Ascending aorta (tissue), 2 donors: ENCODE results near the gene TMEM132D. TPM values are rescaled to one million over a fixed set of nuclear protein-coding genes. Genes with fewer than 3 reads are reported as not detected.

ENCODE experiments used
- DNase-seq, 2 donors: peaks; one replicate each; pipeline ENCODE4 v3.0.0-alpha.2; 2019; ENCODE audit warnings: low spot score in 2 of 2
- H3K27ac ChIP-seq, 2 donors: fragments of 200-600 bp; sonication (generic); one replicate each; pipeline ENCODE4 v1.5.1; 2016 to 2017; ENCODE audit warnings: mild to moderate bottlenecking in 1 of 2
- H3K27me3 ChIP-seq: fragments of 200-600 bp; sonication (generic); one replicate; pipeline ENCODE4 v1.5.1; 2017
- H3K36me3 ChIP-seq, 2 donors: fragments of 200-600 bp; sonication (generic); one replicate each; pipeline ENCODE4 v1.5.1; 2016
- H3K4me1 ChIP-seq, 2 donors: fragments of 200-600 bp; sonication (generic); one replicate each; pipeline ENCODE4 v1.5.1; 2016 to 2017; ENCODE audit warnings: mild to moderate bottlenecking in 1 of 2
- H3K4me3 ChIP-seq, 2 donors: fragments of 200-600 bp; sonication (generic); one replicate each; pipeline ENCODE4 v1.5.1; 2016 to 2017; ENCODE audit warnings: mild to moderate bottlenecking in 1 of 2
- H3K9me3 ChIP-seq, 2 donors: fragments of 200-600 bp; sonication (generic); one replicate each; pipeline ENCODE4 v1.5.1; 2016
- CTCF ChIP-seq, 3 experiments: fragments of 200-600 bp in 2 of 3; fragments of 450-650 bp in 1 of 3; sonication (generic) in 2 of 3; IDR thresholded peaks; one replicate each; pipeline ENCODE4 v1.5.1; 2016 to 2019; ENCODE audit warnings: antibody characterized with exemption in 3 of 3, mild to moderate bottlenecking in 1 of 3, moderate library complexity in 1 of 3
- intact Hi-C: fragments of 100-400 bp; cut with DNase I; formaldehyde crosslinking; loops from one replicate; pipeline ENCODE4 v1.15.1; 2023
- total RNA-seq: library from RNA; depleted of rRNA; stranded (reverse); fragments of >200 nt; gene quantifications from one replicate; pipeline ENCODE4 v1.1.0, GENCODE V29; 2016

Gene TMEM132D
- total RNA-seq, 1 donor from 2014 or later = not detected

- no peaks in the 10 kb centered on the region for H3K27me3 ChIP-seq
- no peak overlapping the region for H3K4me3 ChIP-seq
- no peak for DNase-seq
- H3K9me3 ChIP-seq = no peaks in the 10 kb centered on the region
- no peak overlapping the region for H3K27ac ChIP-seq
- intact Hi-C loops = no loop called here
- no peaks in the 10 kb centered on the region for H3K36me3 ChIP-seq
- no peaks in the 10 kb centered on the region for H3K4me1 ChIP-seq
- TF ChIP-seq CTCF (IDR thresholded peaks at IDR 0.05) = no peak
These were observed 41.2 kb downstream of the TMEM132D start for GRCh38 chr12:129862561-129863175.

GRCh38 chr12:129861951-129862350 lies 41.9 kb downstream of the TMEM132D start:
- no peaks in the 10 kb centered on the region for H3K4me1 ChIP-seq
- intact Hi-C loops = no loop called here
- no peak overlapping the region for H3K4me3 ChIP-seq
- H3K36me3 ChIP-seq = no peaks in the 10 kb centered on the region
- no peak for TF ChIP-seq CTCF (IDR thresholded peaks at IDR 0.05)
- DNase-seq = no peak
- no peaks in the 10 kb centered on the region for H3K9me3 ChIP-seq
- H3K27ac ChIP-seq = no peak overlapping the region
- no peaks in the 10 kb centered on the region for H3K27me3 ChIP-seq

GRCh38 chr12:129854591-129854990 lies 49.2 kb downstream of the TMEM132D start:
- H3K27ac ChIP-seq = no peak overlapping the region
- no peaks in the 10 kb centered on the region for H3K4me1 ChIP-seq
- no peaks in the 10 kb centered on the region for H3K36me3 ChIP-seq
- intact Hi-C loops = no loop called here
- H3K9me3 ChIP-seq = no peaks in the 10 kb centered on the region
- H3K4me3 ChIP-seq = no peak overlapping the region
- TF ChIP-seq CTCF (IDR thresholded peaks at IDR 0.05) = no peak
- DNase-seq = no peak
- no peaks in the 10 kb centered on the region for H3K27me3 ChIP-seq

- Histone ChIP-seq H3K4me3 (no peak overlapping the region), H3K9me3 (no peaks in the 10 kb centered on the region), H3K27me3 (no peaks in the 10 kb centered on the region), H3K36me3 (no peaks in the 10 kb centered on the region), H3K4me1 (no peaks in the 10 kb centered on the region), H3K27ac (no peak overlapping the region)
- intact Hi-C loops = no loop called here
- TF ChIP-seq CTCF (IDR thresholded peaks at IDR 0.05) = no peak
- DNase-seq = no peak
These were observed 52.5 kb downstream of the TMEM132D start for GRCh38 chr12:129851296-129851695.

GRCh38 chr12:129848876-129849275 lies 54.9 kb downstream of the TMEM132D start:
- no peak for TF ChIP-seq CTCF (IDR thresholded peaks at IDR 0.05)
- Histone ChIP-seq H3K27ac (no peak overlapping the region), H3K4me1 (no peaks in the 10 kb centered on the region), H3K36me3 (no peaks in the 10 kb centered on the region), H3K27me3 (no peaks in the 10 kb centered on the region), H3K4me3 (no peak overlapping the region), H3K9me3 (no peaks in the 10 kb centered on the region)
- intact Hi-C loops = no loop called here
- no peak for DNase-seq

- H3K9me3 ChIP-seq = no peaks in the 10 kb centered on the region
- intact Hi-C loops = no loop called here
- H3K4me3 ChIP-seq = no peak overlapping the region
- no peak overlapping the region for H3K27ac ChIP-seq
- no peaks in the 10 kb centered on the region for H3K27me3 ChIP-seq
- H3K4me1 ChIP-seq = no peaks in the 10 kb centered on the region
- no peaks in the 10 kb centered on the region for H3K36me3 ChIP-seq
- no peak for DNase-seq
- no peak for TF ChIP-seq CTCF (IDR thresholded peaks at IDR 0.05)
These were observed 56.8 kb downstream of the TMEM132D start for GRCh38 chr12:129847063-129847462.
